Small intestine (tissue), 7 donors: ENCODE data around the gene XPOT. TPM values are rescaled to one million over a fixed set of nuclear protein-coding genes. Genes with fewer than 3 reads are reported as not detected.

Experiments
- DNase-seq, 2 donors: peaks; one replicate each; pipeline versions ENCODE4 v3.0.0 to v3.0.0-alpha.2; 2013
- FAIRE-seq: peaks from 2 replicates; lab custom pipeline; 2012; peaks lifted over from hg19 to GRCh38; lab: Jason Lieb, UNC
- H3K27ac ChIP-seq, 3 donors: one replicate each; pipeline ENCODE4 v1.5.1; 2013; ENCODE audit warnings: low read length in 2 of 3, mild to moderate bottlenecking in 2 of 3, control low read depth in 1 of 3, inconsistent platforms in 1 of 3, low read depth in 1 of 3, moderate library complexity in 1 of 3
- H3K27me3 ChIP-seq, 3 donors: one replicate each; pipeline ENCODE4 v1.6.1; 2013; ENCODE audit warnings: low read length in 3 of 3, inconsistent platforms in 1 of 3; ENCODE audit not compliant: control insufficient read depth in 3 of 3, insufficient read depth in 3 of 3
- H3K36me3 ChIP-seq, 3 donors: one replicate each; pipeline ENCODE4 v1.6.1; 2013; ENCODE audit warnings: low read length in 3 of 3, inconsistent platforms in 1 of 3, low read depth in 1 of 3, mild to moderate bottlenecking in 1 of 3, moderate library complexity in 1 of 3; ENCODE audit not compliant: control insufficient read depth in 3 of 3, insufficient read depth in 2 of 3
- H3K4me1 ChIP-seq, 3 donors: one replicate each; pipeline ENCODE4 v1.6.1; 2013; ENCODE audit warnings: low read length in 2 of 3, inconsistent platforms in 1 of 3, low read depth in 1 of 3, mild to moderate bottlenecking in 1 of 3, moderate library complexity in 1 of 3; ENCODE audit not compliant: control insufficient read depth in 3 of 3, insufficient read depth in 2 of 3
- H3K4me3 ChIP-seq, 3 donors: one replicate each; pipeline ENCODE4 v1.5.1; 2013; ENCODE audit warnings: low read length in 3 of 3, control low read depth in 1 of 3, inconsistent platforms in 1 of 3, low read depth in 1 of 3, mild to moderate bottlenecking in 1 of 3, moderate library complexity in 1 of 3
- H3K9me3 ChIP-seq, 2 donors: one replicate each; pipeline ENCODE4 v1.6.1; 2013; ENCODE audit warnings: low read depth in 1 of 2, low read length in 1 of 2; ENCODE audit not compliant: control insufficient read depth in 2 of 2, insufficient read depth in 1 of 2
- WGBS, 3 donors: extraction: QIAGEN DNeasy Blood & Tissue Kit; methylation state at CpG; one replicate each; pipeline ENCODE4 v1.1.7; 2013; 5-methylcytosine and 5-hydroxymethylcytosine counted together
- polyA plus RNA-seq, 4 donors: library from polyadenylated mRNA; stranded (reverse) in 3 of 4; unstranded in 1 of 4; fragments of 200-250 nt in 3 of 4; fragments of 120-200 nt in 1 of 4; gene quantifications; one replicate each; pipeline versions ENCODE4 v1.2.1 to v1.2.3, GENCODE V29; 2013
- donor health status: healthy with polysubstance abuse.
- donor health status: control.
- donor health status: control.
- donor health status: Bipolar disorder and iron deficiency.
- donor health status: healthy.

The XPOT gene
- polyA plus RNA-seq, 4 donors, result 5.4 to 30.9 (median 14.9) TPM

- no peak overlapping the region for H3K27ac ChIP-seq
- no peak for FAIRE-seq
These were observed 53.7 kb downstream of the XPOT start for GRCh38 chr12:64457923-64458322.

DNA sequence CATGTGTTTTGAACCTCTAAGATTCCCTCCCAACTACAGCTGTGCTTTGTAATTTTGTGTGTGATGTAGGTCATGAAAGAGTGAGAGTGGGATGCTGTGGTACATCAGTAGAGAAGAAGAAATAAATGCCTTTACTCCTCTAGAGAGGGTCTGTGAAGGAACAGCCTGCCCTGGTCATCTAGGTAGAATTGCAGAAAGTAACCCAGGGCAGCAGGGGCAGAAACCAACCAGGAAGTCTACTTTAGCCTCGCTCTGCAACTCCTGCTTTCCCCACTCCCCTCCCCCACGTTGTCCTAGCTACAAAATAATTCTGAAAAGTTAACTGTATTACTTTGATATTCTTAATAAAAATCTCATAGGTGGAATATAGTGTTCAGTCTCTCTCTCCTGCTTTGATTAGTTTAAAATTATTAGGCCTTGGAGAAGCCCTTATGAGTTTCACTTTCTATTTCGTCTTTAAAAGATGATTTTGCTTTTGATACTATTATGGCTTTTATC is 55.3 kb downstream of the XPOT start:
- H3K4me3 ChIP-seq, result peak overlapping the region in 1 of 3 donors; percentile 25
- WGBS, 3 donors, result 2 to 9% (median 6%) methylated on average over 3 of the region's 3 CpGs

More at GRCh38 chr12:64457923-64458322, 53.7 kb downstream of the XPOT start:
- WGBS, 3 donors, result 80 to 85% (median 83%) methylated on average over 4 of the region's 4 CpGs
- no peaks in the 10 kb centered on the region for H3K9me3 ChIP-seq
- H3K4me1 ChIP-seq, result peaks cover 0 to 9% (median 0%) of the 10 kb centered on the region in 3 donors
- no peak overlapping the region for H3K4me3 ChIP-seq
- peaks cover 0 to 11% (median 4%) of the 10 kb centered on the region in 3 donors for H3K36me3 ChIP-seq
- H3K27me3 ChIP-seq, result no peaks in the 10 kb centered on the region
- no peak for DNase-seq

DNA sequence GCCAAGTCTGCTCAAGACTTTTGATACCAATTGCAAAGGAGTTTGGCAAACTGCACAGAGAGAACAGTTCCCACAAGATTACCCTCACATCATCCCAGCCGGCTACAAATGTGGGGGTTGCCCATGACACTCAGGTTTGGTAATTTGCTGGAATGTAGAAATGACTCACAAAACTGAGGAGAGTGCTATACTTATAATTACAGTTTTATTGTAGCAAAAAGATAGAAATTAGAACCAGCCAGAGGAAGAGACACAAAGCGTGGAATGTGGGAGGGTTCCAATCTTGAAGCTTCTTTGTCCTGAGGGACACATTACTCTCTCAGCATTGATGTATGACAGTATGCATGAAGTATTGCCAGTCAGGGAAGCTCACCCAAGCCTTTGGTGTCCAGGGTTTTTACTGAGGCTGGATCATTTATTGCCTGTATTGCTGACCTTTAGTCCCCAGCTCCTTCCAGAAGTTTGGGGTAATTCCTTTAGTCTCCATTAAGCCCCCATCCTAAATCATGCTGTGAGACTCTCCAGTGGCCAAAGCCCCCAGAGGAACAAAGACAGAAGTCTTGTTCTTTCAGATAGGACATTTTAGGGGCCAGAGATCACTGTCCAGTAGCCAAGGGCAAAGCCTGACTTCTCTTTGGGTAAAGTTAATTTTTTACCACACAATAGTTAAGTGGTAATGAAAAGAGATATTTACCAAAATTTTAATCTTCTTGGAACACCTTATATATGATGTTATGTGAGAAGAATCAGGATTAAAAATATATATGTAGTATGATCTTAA is 57.6 kb downstream of the XPOT start:
- no peaks in the 10 kb centered on the region for H3K9me3 ChIP-seq
- H3K36me3 ChIP-seq, result peaks cover 0 to 21% (median 7%) of the 10 kb centered on the region in 3 donors
- no peaks in the 10 kb centered on the region for H3K27me3 ChIP-seq
- H3K27ac ChIP-seq, result no peak overlapping the region
- 83 to 88% (median 86%) methylated on average over 2 of the region's 2 CpGs for WGBS, 3 donors
- no peak for FAIRE-seq
- H3K4me1 ChIP-seq, result no peaks in the 10 kb centered on the region
- no peak overlapping the region for H3K4me3 ChIP-seq
- no peak for DNase-seq

More for the DNA sequence above, 55.3 kb downstream of the XPOT start:
- H3K9me3 ChIP-seq, result no peaks in the 10 kb centered on the region
- H3K4me1 ChIP-seq, result no peaks in the 10 kb centered on the region
- peak; percentile 36 to 50 for DNase-seq
- FAIRE-seq, result no peak
- H3K27me3 ChIP-seq, result no peaks in the 10 kb centered on the region
- peaks cover 0 to 19% (median 4%) of the 10 kb centered on the region in 3 donors for H3K36me3 ChIP-seq
- H3K27ac ChIP-seq, result peak overlapping the region; percentile 6 to 72 (median 25)

- no peaks in the 10 kb centered on the region for H3K9me3 ChIP-seq
These were observed 62.0 kb downstream of the XPOT start for GRCh38 chr12:64466178-64466577.

DNA sequence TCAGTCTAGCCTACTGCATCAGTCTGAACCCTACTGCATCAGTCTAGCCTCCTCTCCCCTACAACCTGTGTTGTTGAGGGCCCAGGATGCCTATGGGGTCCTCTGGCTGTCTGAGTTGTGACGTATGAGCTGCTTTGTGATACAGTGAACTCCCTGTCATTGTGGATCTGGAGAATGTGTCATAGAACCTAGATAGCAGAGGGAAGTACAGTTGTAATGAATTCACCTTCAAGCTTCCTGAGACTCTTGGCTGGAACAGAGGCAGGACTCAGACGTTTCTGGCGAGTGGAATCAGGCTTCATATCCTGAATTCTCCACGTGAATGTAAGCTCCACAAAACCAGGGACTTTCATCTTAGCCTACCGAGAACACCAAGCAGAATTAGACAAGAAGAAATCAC is 64.8 kb downstream of the XPOT start:
- Histone ChIP-seq H3K27ac (no peak overlapping the region), H3K36me3 (peaks cover 10 to 35% (median 10%) of the 10 kb centered on the region in 3 donors), H3K4me1 (no peaks in the 10 kb centered on the region), H3K27me3 (no peaks in the 10 kb centered on the region), H3K4me3 (no peak overlapping the region), H3K9me3 (no peaks in the 10 kb centered on the region)
- DNase-seq (no peak), FAIRE-seq (no peak)
- WGBS, 3 donors, result 70 to 87% (median 72%) methylated on average over 5 of the region's 5 CpGs

More at GRCh38 chr12:64466178-64466577, 62.0 kb downstream of the XPOT start:
- Histone ChIP-seq H3K27ac (no peak overlapping the region), H3K36me3 (peaks cover 0 to 38% (median 11%) of the 10 kb centered on the region in 3 donors), H3K27me3 (no peaks in the 10 kb centered on the region), H3K4me3 (no peak overlapping the region), H3K4me1 (no peaks in the 10 kb centered on the region)
- FAIRE-seq (no peak), DNase-seq (no peak)

- H3K4me1 ChIP-seq, result no peaks in the 10 kb centered on the region
- no peaks in the 10 kb centered on the region for H3K27me3 ChIP-seq
- 83 to 95% (median 92%) methylated on average over 2 of the region's 2 CpGs for WGBS, 3 donors
- H3K9me3 ChIP-seq, result no peaks in the 10 kb centered on the region
- no peak overlapping the region for H3K27ac ChIP-seq
- H3K36me3 ChIP-seq, result peaks cover 8 to 35% (median 10%) of the 10 kb centered on the region in 3 donors
- DNase-seq (no peak), FAIRE-seq (no peak)
- H3K4me3 ChIP-seq, result no peak overlapping the region
These were observed 65.4 kb downstream of the XPOT start for GRCh38 chr12:64469455-64470142.

DNA sequence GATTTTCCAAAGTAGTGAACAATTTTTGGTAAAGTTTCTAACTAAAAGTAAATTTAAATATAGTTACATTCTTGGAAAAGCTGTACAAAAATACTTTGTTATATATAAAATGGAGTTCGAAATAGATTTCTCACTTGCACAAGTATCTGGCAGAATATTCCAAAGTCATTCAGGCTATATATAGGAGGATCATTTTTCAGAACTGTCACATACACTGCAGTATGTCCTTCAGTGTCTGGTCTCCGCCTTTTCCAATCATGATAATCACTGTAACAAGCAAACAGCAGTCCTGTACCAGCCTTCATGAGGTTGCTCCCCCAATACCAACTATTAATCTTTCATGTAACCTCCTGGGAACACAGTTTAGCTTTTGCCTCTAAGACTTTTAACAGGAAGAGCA is 66.3 kb downstream of the XPOT start:
- no peak overlapping the region for H3K4me3 ChIP-seq
- H3K4me1 ChIP-seq, result no peaks in the 10 kb centered on the region
- FAIRE-seq, result peak; percentile 33
- peaks cover 0 to 1% of the 10 kb centered on the region in 2 donors for H3K9me3 ChIP-seq
- no peak for DNase-seq
- peaks cover 14 to 34% (median 15%) of the 10 kb centered on the region in 3 donors for H3K36me3 ChIP-seq
- 91 to 97% (median 96%) methylated on average over 2 of the region's 2 CpGs for WGBS, 3 donors
- no peak overlapping the region for H3K27ac ChIP-seq
- H3K27me3 ChIP-seq, result no peaks in the 10 kb centered on the region

DNA sequence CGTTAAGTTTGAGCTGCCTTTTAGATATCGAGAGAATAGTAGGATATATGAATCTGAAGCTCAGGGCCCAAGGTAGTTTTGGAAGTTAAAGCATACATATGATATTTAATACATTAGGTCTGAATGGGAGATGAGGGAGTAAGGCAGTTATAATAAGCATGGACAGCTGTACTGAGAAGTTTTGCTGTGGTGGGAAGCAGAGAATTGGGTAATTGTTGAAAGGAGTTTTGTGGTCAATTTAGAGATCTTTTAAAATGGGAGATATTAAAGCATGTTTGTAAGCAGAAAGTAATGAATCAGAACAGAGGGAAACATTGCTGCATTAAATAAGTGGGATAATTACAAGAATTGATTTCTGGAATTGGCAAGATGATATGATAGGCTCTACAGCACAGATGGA is 69.0 kb downstream of the XPOT start:
- H3K4me1 ChIP-seq, result no peaks in the 10 kb centered on the region
- H3K9me3 ChIP-seq, result peaks cover 0 to 1% of the 10 kb centered on the region in 2 donors
- H3K27ac ChIP-seq, result no peak overlapping the region
- WGBS, 3 donors, result 91 to 98% (median 97%) methylated on average over 2 of the region's 2 CpGs
- DNase-seq (no peak), FAIRE-seq (no peak)
- no peak overlapping the region for H3K4me3 ChIP-seq
- H3K36me3 ChIP-seq, result peaks cover 16 to 32% (median 18%) of the 10 kb centered on the region in 3 donors
- H3K27me3 ChIP-seq, result no peaks in the 10 kb centered on the region
